ENCODE measurements around the gene ZC3H13. TPM values are rescaled to one million over a fixed set of nuclear protein-coding genes. Genes with fewer than 3 reads are reported as not detected.
A peak's percentile ranks its signal among the peaks of the same experiment; 100 is the strongest.

Gene ZC3H13
- total RNA-seq, 1 donor from 2014 or later = 44.3 TPM

GRCh38 chr13:45940061-45940460 lies 112.5 kb downstream of the ZC3H13 start:
- Mint-ChIP-seq H3K4me1 (ENCODE audit: unreplicated experiment) (no peaks in the 10 kb centered on the region), H3K36me3 (ENCODE audit: unreplicated experiment) (no peaks in the 10 kb centered on the region), H3K27ac (ENCODE audit: unreplicated experiment) (no peak overlapping the region), H3K27me3 (ENCODE audit: unreplicated experiment) (peaks cover 34% of the 10 kb centered on the region), H3K9me3 (ENCODE audit: unreplicated experiment) (no peaks in the 10 kb centered on the region), H3K4me3 (ENCODE audit: unreplicated experiment) (no peak overlapping the region)
- no peak for TF ChIP-seq CTCF (IDR thresholded peaks at IDR 0.05)
- no peak for DNase-seq (ENCODE audit: extremely low spot score, unreplicated experiment)

GRCh38 chr13:45936621-45937020 lies 115.9 kb downstream of the ZC3H13 start:
- H3K4me3 Mint-ChIP-seq (ENCODE audit: unreplicated experiment) = no peak overlapping the region
- H3K27me3 Mint-ChIP-seq (ENCODE audit: unreplicated experiment) = peaks cover 46% of the 10 kb centered on the region
- no peaks in the 10 kb centered on the region for H3K36me3 Mint-ChIP-seq (ENCODE audit: unreplicated experiment)
- H3K4me1 Mint-ChIP-seq (ENCODE audit: unreplicated experiment) = no peaks in the 10 kb centered on the region
- TF ChIP-seq CTCF (IDR thresholded peaks at IDR 0.05) = no peak
- no peak overlapping the region for H3K27ac Mint-ChIP-seq (ENCODE audit: unreplicated experiment)
- H3K9me3 Mint-ChIP-seq (ENCODE audit: unreplicated experiment) = no peaks in the 10 kb centered on the region
- no peak for DNase-seq (ENCODE audit: extremely low spot score, unreplicated experiment)

- Mint-ChIP-seq H3K36me3 (ENCODE audit: unreplicated experiment) (no peaks in the 10 kb centered on the region), H3K27me3 (ENCODE audit: unreplicated experiment) (peaks cover 44% of the 10 kb centered on the region), H3K4me3 (ENCODE audit: unreplicated experiment) (no peak overlapping the region), H3K4me1 (ENCODE audit: unreplicated experiment) (no peaks in the 10 kb centered on the region), H3K9me3 (ENCODE audit: unreplicated experiment) (no peaks in the 10 kb centered on the region), H3K27ac (ENCODE audit: unreplicated experiment) (no peak overlapping the region)
- peak; percentile 53 for DNase-seq (ENCODE audit: extremely low spot score, unreplicated experiment)
- no peak for TF ChIP-seq CTCF (IDR thresholded peaks at IDR 0.05)
Observed at GRCh38 chr13:45934283-45934682, 118.3 kb downstream of the ZC3H13 start.

GRCh38 chr13:45933203-45933908 lies 119.2 kb downstream of the ZC3H13 start:
- Mint-ChIP-seq H3K9me3 (ENCODE audit: unreplicated experiment) (no peaks in the 10 kb centered on the region), H3K27me3 (ENCODE audit: unreplicated experiment) (peaks cover 44% of the 10 kb centered on the region), H3K4me1 (ENCODE audit: unreplicated experiment) (no peaks in the 10 kb centered on the region), H3K36me3 (ENCODE audit: unreplicated experiment) (no peaks in the 10 kb centered on the region), H3K4me3 (ENCODE audit: unreplicated experiment) (no peak overlapping the region), H3K27ac (ENCODE audit: unreplicated experiment) (no peak overlapping the region)
- no peak for TF ChIP-seq CTCF (IDR thresholded peaks at IDR 0.05)
- peak; percentile 49 for DNase-seq (ENCODE audit: extremely low spot score, unreplicated experiment)

GRCh38 chr13:45932676-45933075 lies 119.9 kb downstream of the ZC3H13 start:
- Mint-ChIP-seq H3K9me3 (ENCODE audit: unreplicated experiment) (no peaks in the 10 kb centered on the region), H3K4me3 (ENCODE audit: unreplicated experiment) (no peak overlapping the region), H3K4me1 (ENCODE audit: unreplicated experiment) (no peaks in the 10 kb centered on the region), H3K27me3 (ENCODE audit: unreplicated experiment) (peaks cover 43% of the 10 kb centered on the region), H3K27ac (ENCODE audit: unreplicated experiment) (no peak overlapping the region), H3K36me3 (ENCODE audit: unreplicated experiment) (no peaks in the 10 kb centered on the region)
- TF ChIP-seq CTCF (IDR thresholded peaks at IDR 0.05) = no peak
- no peak for DNase-seq (ENCODE audit: extremely low spot score, unreplicated experiment)
